Esophagus (tissue), 2 donors: ENCODE results near the gene CRISP2. TPM values are rescaled to one million over a fixed set of nuclear protein-coding genes. Genes with fewer than 3 reads are reported as not detected.

Source experiments
- H3K27ac ChIP-seq, 2 donors: one replicate each; pipeline ENCODE4 v1.5.1; 2013; ENCODE audit warnings: low read depth in 2 of 2, mild to moderate bottlenecking in 2 of 2, inconsistent platforms in 1 of 2, low read length in 1 of 2, moderate library complexity in 1 of 2
- H3K27me3 ChIP-seq, 2 donors: one replicate each; pipeline ENCODE4 v1.6.1; 2013; ENCODE audit warnings: low read length in 2 of 2, control low read depth in 1 of 2, mild to moderate bottlenecking in 1 of 2; ENCODE audit not compliant: insufficient read depth in 2 of 2, control insufficient read depth in 1 of 2
- H3K36me3 ChIP-seq, 2 donors: one replicate each; pipeline ENCODE4 v1.6.1; 2013; ENCODE audit warnings: low read length in 1 of 2; ENCODE audit not compliant: control insufficient read depth in 2 of 2, insufficient read depth in 2 of 2
- H3K4me1 ChIP-seq, 2 donors: one replicate each; pipeline ENCODE4 v1.6.1; 2013; ENCODE audit warnings: low read length in 1 of 2; ENCODE audit not compliant: control insufficient read depth in 2 of 2, insufficient read depth in 2 of 2
- H3K4me3 ChIP-seq, 2 donors: one replicate each; pipeline ENCODE4 v1.5.1; 2013; ENCODE audit warnings: low read length in 2 of 2, mild to moderate bottlenecking in 2 of 2, low read depth in 1 of 2, moderate library complexity in 1 of 2
- H3K9me3 ChIP-seq, 2 donors: one replicate each; pipeline ENCODE4 v1.6.1; 2013; ENCODE audit warnings: mild to moderate bottlenecking in 2 of 2, low read depth in 1 of 2, low read length in 1 of 2, moderate library complexity in 1 of 2; ENCODE audit not compliant: control insufficient read depth in 2 of 2, insufficient read depth in 1 of 2
- WGBS, 2 donors: extraction: QIAGEN DNeasy Blood & Tissue Kit; methylation state at CpG; one replicate each; pipeline ENCODE4 v1.1.7; 2013; 5-methylcytosine and 5-hydroxymethylcytosine counted together
- polyA plus RNA-seq, 2 donors: library from polyadenylated mRNA; stranded (reverse); fragments of 200-250 nt; gene quantifications; one replicate each; pipeline ENCODE4 v1.2.3, GENCODE V29; 2013
- donor health status: healthy with polysubstance abuse.
- donor health status: Bipolar disorder and iron deficiency.

The CRISP2 gene
- polyA plus RNA-seq, 2 donors = 1.0 to 3.1 TPM

DNA sequence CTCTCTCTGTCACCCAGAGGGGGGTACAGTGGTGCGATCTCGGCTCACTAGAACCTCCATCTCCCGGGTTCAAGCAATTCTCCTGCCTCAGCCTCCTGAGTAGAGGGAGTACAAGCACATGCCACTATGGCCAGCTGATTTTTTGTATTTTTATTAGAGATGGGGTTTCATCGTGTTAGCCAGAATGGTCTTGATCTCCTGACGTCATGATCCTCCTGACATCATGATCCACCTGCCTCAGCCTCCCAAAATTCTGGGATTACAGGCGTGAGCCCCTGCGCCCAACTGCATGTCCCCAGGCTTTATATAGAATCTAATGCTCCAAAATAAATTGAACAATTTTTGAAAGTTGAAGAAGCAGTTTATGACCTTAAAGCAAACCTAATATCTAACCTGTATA, 7.0 kb upstream of the CRISP2 start:
- 86 to 92% methylated on average over 7 of the region's 7 CpGs for WGBS, 2 donors
- no peaks in the 10 kb centered on the region for H3K9me3 ChIP-seq
- no peaks in the 10 kb centered on the region for H3K36me3 ChIP-seq
- H3K4me1 ChIP-seq = no peaks in the 10 kb centered on the region
- no peaks in the 10 kb centered on the region for H3K27me3 ChIP-seq
- H3K27ac ChIP-seq = no peak overlapping the region
- H3K4me3 ChIP-seq = no peak overlapping the region

DNA sequence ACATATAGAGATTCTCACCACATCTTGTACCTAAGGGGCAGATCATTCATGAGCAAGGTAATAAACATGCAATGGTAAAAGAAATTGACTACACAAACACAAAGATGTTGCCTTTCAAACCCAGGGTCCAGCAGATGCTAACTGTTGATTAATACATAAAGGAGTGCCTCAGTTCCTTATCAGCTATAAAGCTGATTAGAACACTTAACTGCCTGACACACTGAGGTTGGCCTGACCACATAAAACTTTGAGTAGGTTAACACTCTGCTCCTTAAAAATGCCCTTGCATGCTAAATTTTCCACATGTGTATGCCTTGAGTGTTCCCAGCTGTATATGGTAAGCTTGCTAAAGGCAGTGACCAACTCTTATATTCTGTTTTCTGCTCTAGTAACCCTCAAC, 14.9 kb downstream of the CRISP2 start:
- Histone ChIP-seq H3K4me3 (no peak overlapping the region), H3K36me3 (no peaks in the 10 kb centered on the region), H3K9me3 (no peaks in the 10 kb centered on the region), H3K4me1 (no peaks in the 10 kb centered on the region), H3K27me3 (no peaks in the 10 kb centered on the region), H3K27ac (no peak overlapping the region)

DNA sequence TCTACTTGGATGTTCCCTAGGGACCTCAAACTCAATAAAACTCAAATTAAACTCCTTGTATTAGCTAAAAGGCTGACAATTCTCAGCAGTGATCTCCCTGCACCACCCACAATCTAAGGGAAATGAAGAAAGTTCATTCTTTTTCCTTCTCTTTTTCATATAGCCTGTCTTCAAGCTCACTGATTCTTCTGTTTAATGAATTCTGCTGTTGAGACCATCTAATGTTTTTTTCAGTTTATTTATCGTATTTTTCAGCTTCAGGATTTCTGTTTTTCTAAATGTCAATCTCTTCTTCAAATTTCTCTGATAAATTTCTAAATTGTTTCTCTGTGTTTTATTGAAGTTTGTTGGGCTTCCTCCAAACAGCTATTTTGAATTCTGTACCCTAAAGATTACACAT, 19.8 kb downstream of the CRISP2 start:
- no peaks in the 10 kb centered on the region for H3K27me3 ChIP-seq
- WGBS, 2 donors = 60 to 89% methylated on average over 1 of the region's 1 CpG
- H3K36me3 ChIP-seq = no peaks in the 10 kb centered on the region
- H3K4me1 ChIP-seq = no peaks in the 10 kb centered on the region
- no peak overlapping the region for H3K27ac ChIP-seq
- no peaks in the 10 kb centered on the region for H3K9me3 ChIP-seq
- no peak overlapping the region for H3K4me3 ChIP-seq

DNA sequence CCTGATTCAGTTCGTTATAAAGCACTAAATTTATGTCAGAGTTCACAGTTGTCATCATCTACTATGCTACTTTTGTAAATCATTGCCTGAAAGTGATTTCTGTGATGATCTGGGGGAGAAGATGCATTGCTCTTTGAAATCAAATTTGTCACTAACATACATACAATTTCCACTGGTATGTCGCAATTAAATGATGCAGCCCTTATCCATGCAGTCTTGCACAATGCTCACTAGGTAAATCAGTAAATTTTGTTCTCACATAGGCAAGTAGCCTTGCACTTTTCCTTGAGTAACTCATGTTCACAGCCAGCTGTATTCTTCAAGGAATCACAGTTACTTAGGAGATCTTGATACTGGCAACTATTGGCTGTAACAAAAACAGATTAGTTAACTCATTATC, 20.8 kb downstream of the CRISP2 start:
- Histone ChIP-seq H3K36me3 (no peaks in the 10 kb centered on the region), H3K4me3 (no peak overlapping the region), H3K9me3 (no peaks in the 10 kb centered on the region), H3K4me1 (no peaks in the 10 kb centered on the region), H3K27ac (no peak overlapping the region), H3K27me3 (no peaks in the 10 kb centered on the region)
- WGBS, 2 donors = 71 to 76% methylated on average over 2 of the region's 2 CpGs

DNA sequence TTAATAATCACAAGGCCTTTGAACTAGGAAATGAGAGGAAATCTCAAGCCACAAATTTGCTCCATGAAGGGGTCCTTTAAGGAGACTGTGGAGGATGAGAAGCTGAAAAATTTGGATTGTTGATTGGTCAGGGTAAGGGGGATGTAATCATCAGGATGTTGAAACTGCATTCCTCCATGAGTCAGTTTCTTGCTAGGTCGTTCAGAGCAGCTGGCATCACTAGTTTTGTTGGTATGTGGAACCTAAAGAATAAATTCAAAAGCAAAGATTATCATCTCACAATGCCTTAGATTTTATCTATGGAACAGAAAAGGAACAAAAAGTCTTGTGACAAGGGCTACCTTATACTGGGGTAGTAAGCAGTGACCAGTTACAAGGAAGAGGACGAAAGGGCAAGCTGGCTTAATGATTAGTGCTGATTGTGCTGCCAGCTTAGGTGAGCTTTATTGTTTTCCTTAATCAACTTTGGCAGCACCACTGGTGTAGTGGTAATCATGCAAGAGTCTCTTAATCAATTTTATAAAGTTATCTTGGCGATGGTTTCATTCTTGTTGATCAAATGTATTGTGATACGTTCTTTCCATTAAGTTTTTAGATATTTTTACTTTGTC, 36.6 kb downstream of the CRISP2 start:
- Histone ChIP-seq H3K9me3 (no peaks in the 10 kb centered on the region), H3K27me3 (no peaks in the 10 kb centered on the region), H3K36me3 (no peaks in the 10 kb centered on the region), H3K4me3 (no peak overlapping the region), H3K4me1 (no peaks in the 10 kb centered on the region), H3K27ac (no peak overlapping the region)
- 59 to 61% methylated on average over 4 of the region's 4 CpGs for WGBS, 2 donors

DNA sequence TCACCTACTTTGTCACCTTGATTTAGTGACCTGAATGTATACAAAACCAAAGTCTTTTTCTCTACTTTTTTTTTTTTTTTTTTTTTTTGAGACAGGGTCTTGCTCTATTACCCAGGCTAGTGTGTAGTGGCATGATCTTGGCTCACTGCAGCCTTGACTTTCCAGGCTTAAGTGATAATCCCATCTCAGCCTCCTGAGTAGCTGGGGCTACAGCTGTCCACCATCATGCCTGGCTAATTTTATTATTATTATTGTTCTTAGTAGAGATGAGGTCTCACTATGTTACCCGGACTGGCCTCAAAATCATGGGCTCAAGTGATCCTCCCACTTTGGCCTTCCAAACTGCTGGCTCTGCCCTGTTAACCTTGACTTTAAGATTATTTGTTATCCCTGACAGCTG, 37.5 kb downstream of the CRISP2 start:
- Histone ChIP-seq H3K4me1 (no peaks in the 10 kb centered on the region), H3K36me3 (no peaks in the 10 kb centered on the region), H3K9me3 (no peaks in the 10 kb centered on the region), H3K27ac (no peak overlapping the region), H3K4me3 (no peak overlapping the region), H3K27me3 (no peaks in the 10 kb centered on the region)
- WGBS, 2 donors = 55 to 68% methylated on average over 1 of the region's 1 CpG

DNA sequence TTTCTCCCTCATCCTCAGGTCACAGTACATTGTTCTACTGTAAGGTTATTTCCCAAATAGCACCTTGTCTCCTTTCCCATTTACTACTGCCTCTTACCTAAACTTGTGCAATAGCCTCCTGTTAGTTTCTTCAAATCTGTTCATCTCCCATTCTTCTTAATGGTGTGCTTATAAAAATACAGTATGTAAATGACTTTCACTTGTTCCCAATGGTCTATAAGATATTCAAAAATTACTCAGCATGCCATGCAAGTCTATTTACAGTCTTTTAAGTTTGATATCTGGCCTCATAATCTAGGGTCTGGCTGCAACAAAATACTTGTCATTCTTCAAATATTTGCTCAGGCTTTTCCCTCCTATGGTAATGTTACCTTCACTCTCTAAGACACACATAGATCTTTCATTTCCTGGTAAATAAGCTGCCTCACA, 45.2 kb downstream of the CRISP2 start:
- Histone ChIP-seq H3K4me1 (no peaks in the 10 kb centered on the region), H3K27ac (no peak overlapping the region), H3K36me3 (no peaks in the 10 kb centered on the region), H3K27me3 (no peaks in the 10 kb centered on the region), H3K4me3 (no peak overlapping the region), H3K9me3 (no peaks in the 10 kb centered on the region)

DNA sequence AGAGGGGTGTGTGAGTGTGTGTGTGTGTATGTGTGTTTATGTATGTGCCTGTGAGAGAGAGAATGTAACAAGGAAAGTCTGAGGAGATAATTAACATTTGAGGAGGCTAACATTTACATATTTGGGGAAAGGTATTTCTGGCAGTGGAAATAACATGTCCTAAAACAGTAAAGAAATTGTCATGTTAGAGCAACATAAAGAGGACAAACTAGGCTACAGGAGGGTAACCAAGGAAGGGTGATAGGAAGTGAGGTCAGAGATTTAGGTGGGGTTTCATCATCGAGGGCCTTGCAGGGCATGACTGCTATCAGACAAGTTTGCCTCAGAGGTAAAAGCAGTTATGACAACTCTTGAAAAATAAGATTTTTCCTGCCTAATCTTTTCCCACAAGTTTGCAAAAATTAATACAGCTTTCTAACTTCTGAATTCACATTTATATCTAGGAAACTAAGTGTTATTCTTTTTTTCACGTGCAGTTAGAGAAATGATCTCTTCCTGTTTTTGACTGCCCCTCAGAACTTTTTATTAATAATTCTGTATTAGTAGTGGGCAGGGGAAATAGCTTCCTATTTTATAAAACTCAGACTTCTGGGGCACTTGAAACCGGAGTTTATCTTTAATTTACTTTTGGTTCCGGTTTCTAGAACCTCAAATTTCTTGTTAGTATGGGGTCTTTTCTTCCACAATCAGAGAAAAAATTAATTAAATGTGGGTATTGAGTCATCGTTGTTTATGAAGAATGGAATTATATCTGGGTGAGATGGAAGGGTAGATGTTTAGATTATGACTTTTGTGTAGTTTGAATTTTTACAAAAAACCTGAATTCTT, 46.2 kb downstream of the CRISP2 start:
- 51 to 56% methylated on average over 5 of the region's 5 CpGs for WGBS, 2 donors
- H3K36me3 ChIP-seq = no peaks in the 10 kb centered on the region
- no peaks in the 10 kb centered on the region for H3K9me3 ChIP-seq
- no peaks in the 10 kb centered on the region for H3K4me1 ChIP-seq
- H3K27me3 ChIP-seq = no peaks in the 10 kb centered on the region
- no peak overlapping the region for H3K4me3 ChIP-seq
- no peak overlapping the region for H3K27ac ChIP-seq

DNA sequence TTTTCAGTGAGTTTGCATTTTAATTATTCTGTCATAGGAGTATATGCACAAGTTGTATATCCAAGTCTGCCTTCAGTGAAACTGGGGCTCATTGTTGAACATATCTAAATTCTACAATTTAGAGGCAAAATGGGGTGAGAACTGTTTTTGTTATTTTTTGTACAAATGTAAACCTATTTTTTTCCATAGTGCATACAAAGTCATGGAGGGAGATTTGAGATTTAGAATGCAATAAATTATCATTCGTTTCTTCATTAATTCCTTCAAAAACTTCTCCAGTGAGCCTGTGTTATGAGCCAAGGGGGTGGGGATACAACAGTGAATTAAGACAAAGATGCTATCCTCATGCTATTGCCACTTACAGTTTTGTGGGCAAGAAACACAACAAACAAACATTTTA, 46.9 kb downstream of the CRISP2 start:
- H3K4me1 ChIP-seq = no peaks in the 10 kb centered on the region
- WGBS, 2 donors = 49 to 51% methylated on average over 1 of the region's 1 CpG
- H3K36me3 ChIP-seq = no peaks in the 10 kb centered on the region
- H3K4me3 ChIP-seq = no peak overlapping the region
- no peaks in the 10 kb centered on the region for H3K27me3 ChIP-seq
- no peaks in the 10 kb centered on the region for H3K9me3 ChIP-seq
- no peak overlapping the region for H3K27ac ChIP-seq

DNA sequence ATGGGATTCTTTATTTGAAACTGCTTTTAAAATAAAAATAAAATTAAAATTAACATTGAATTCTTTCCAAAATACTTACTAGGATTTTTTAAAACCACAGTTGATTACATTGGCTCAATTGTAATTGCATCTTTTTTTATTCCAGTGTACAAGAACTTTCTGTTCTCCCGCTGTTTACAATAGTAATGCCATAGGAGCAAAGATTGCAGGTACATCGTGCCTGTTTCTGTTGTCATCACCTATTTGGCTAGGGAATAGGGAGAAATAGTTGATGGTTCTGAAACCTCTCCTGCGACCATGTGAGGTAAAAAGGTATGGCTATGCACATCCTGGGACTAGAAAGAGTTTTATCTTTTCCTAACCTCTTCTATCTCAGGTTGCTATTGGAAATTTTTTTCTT, 48.5 kb downstream of the CRISP2 start:
- Histone ChIP-seq H3K4me3 (no peak overlapping the region), H3K36me3 (no peaks in the 10 kb centered on the region), H3K27ac (no peak overlapping the region), H3K9me3 (no peaks in the 10 kb centered on the region), H3K4me1 (no peaks in the 10 kb centered on the region), H3K27me3 (peaks cover 0 to 2% of the 10 kb centered on the region in 2 donors)
- 68 to 73% methylated on average over 3 of the region's 3 CpGs for WGBS, 2 donors
